GM23338 (cell line): ENCODE data around the gene DIP2C.

Experiments
- CREB1 ChIP-seq: fragments of 250-450 bp; sonication (Bioruptor Pico); IDR thresholded peaks from 2 replicates; pipeline ENCODE4 v1.5.0; 2020; ENCODE audit warnings: low read depth, mild to moderate bottlenecking, moderate library complexity
- CTCF ChIP-seq, 2 experiments: fragments of 200-600 bp in 1 of 2; sonication (generic) in 1 of 2; conservative IDR thresholded peaks; 2 replicates each; pipeline versions ENCODE4 v1.5.1 to v1.6.1; 2016 to 2017; ENCODE audit warnings: antibody characterized with exemption in 2 of 2, low read depth in 2 of 2, mild to moderate bottlenecking in 2 of 2, moderate library complexity in 1 of 2
- EZH2 ChIP-seq: fragments of 200-600 bp; sonication (generic); IDR thresholded peaks from one replicate; pipeline ENCODE4 v1.8.0; 2017; ENCODE audit warnings: antibody characterized with exemption, mild to moderate bottlenecking, low read depth; ENCODE audit not compliant: unreplicated experiment
- EZH2phosphoT487 ChIP-seq: fragments of 200-600 bp; sonication (generic); IDR thresholded peaks from one replicate; pipeline ENCODE4 v1.8.1; 2018; ENCODE audit warnings: antibody characterized with exemption; ENCODE audit not compliant: unreplicated experiment
- JUNB ChIP-seq: IDR thresholded peaks from one replicate; pipeline ENCODE4 v1.6.1; 2016; ENCODE audit warnings: antibody characterized with exemption; ENCODE audit not compliant: unreplicated experiment
- POLR2AphosphoS5 ChIP-seq: IDR thresholded peaks from 2 replicates; pipeline ENCODE4 v1.6.1; 2016; ENCODE audit warnings: antibody characterized with exemption, low read depth
- REST ChIP-seq: IDR thresholded peaks from one replicate; pipeline ENCODE4 v1.6.1; 2018; ENCODE audit warnings: antibody characterized with exemption; ENCODE audit not compliant: unreplicated experiment
- STAT1 ChIP-seq: IDR thresholded peaks from one replicate; pipeline ENCODE4 v1.6.1; 2016; ENCODE audit warnings: antibody characterized with exemption; ENCODE audit not compliant: unreplicated experiment
- ZNF331 ChIP-seq: fragments of 250-450 bp; sonication (Bioruptor Pico); IDR thresholded peaks from 2 replicates; pipeline ENCODE4 v1.5.0; 2020; ENCODE audit warnings: low read depth, mild to moderate bottlenecking, moderate library complexity

- TF ChIP-seq POLR2AphosphoS5 (no peak), CTCF (conservative IDR thresholded peaks at IDR 0.05; ENCODE audit: low read depth in 2 of 2) (no peak), REST (no peak), JUNB (no peak), EZH2phosphoT487 (no peak), EZH2 (no peak), ZNF331 (CRISPR knock-in tag) (no peak), CREB1 (no peak), STAT1 (no peak)
Observed at GRCh38 chr10:559767-560047, 129.8 kb downstream of the DIP2C start.
